ENCODE measurements around the gene AUTS2.

AUTS2 gene

DNA sequence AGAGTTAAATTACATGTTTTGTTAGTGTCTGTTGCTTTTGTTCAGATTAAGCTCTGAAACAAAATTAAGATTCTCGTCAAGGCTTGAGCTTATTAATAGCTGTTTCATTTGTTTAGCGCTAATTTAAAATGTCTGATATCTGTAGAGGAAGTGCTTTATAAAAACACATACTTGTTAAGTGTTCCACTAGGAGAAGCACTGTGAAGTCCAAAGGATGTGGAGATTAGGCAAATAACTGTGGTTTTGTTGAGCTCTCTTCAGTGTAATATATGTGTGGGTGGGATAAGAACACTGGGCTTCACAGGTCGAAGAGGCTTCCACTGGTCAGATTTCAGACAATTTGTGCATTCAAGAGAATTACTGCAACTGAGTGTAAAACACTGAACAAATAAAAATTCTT is 242.0 kb downstream of the AUTS2 start:
- Histone ChIP-seq H3K4me1 (ENCODE audit: insufficient read depth, poor library complexity, severe bottlenecking) (no peaks in the 10 kb centered on the region), H3K4me3 (ENCODE audit: severe bottlenecking) (no peak overlapping the region), H3K27me3 (ENCODE audit: insufficient read depth, poor library complexity, severe bottlenecking) (no peaks in the 10 kb centered on the region), H3K9me3 (ENCODE audit: severe bottlenecking) (no peaks in the 10 kb centered on the region), H3K27ac (ENCODE audit: poor library complexity, severe bottlenecking) (no peak overlapping the region), H3K36me3 (ENCODE audit: low read depth) (no peaks in the 10 kb centered on the region)
- ATAC-seq (ENCODE audit: low read depth) = no peak
- no peak for DNase-seq (ENCODE audit: low spot score)
- TF ChIP-seq, protein P1, sequence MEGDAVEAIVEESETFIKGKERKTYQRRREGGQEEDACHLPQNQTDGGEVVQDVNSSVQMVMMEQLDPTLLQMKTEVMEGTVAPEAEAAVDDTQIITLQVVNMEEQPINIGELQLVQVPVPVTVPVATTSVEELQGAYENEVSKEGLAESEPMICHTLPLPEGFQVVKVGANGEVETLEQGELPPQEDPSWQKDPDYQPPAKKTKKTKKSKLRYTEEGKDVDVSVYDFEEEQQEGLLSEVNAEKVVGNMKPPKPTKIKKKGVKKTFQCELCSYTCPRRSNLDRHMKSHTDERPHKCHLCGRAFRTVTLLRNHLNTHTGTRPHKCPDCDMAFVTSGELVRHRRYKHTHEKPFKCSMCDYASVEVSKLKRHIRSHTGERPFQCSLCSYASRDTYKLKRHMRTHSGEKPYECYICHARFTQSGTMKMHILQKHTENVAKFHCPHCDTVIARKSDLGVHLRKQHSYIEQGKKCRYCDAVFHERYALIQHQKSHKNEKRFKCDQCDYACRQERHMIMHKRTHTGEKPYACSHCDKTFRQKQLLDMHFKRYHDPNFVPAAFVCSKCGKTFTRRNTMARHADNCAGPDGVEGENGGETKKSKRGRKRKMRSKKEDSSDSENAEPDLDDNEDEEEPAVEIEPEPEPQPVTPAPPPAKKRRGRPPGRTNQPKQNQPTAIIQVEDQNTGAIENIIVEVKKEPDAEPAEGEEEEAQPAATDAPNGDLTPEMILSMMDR (IDR thresholded peaks at IDR 0.05; ENCODE audit: poor library complexity, severe bottlenecking) = no peak

DNA sequence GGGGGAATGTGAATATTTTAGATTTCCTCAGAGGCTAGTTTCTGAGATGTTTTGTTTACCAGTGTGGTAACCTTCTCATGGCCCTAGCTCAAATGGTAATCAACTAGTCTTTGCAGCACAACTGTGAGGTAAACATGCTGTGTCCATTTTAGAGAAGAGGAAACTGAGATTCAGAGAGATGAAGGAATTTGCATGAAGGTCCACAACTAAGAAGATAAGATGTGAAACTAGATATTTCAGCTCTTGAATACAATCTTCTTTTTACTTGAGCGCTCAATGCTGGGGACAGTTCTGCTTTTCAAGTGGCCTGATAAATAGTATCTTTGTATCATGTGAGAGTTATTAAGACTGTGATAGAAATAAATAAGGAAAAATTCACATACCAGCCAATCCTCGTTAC is 245.4 kb downstream of the AUTS2 start:
- TF ChIP-seq, protein P1 (IDR thresholded peaks at IDR 0.05; ENCODE audit: poor library complexity, severe bottlenecking) = no peak
- ATAC-seq (ENCODE audit: low read depth) = no peak
- H3K9me3 ChIP-seq (ENCODE audit: severe bottlenecking) = no peaks in the 10 kb centered on the region
- H3K36me3 ChIP-seq (ENCODE audit: low read depth) = no peaks in the 10 kb centered on the region
- H3K4me3 ChIP-seq (ENCODE audit: severe bottlenecking) = no peak overlapping the region
- DNase-seq (ENCODE audit: low spot score) = no peak
- H3K27me3 ChIP-seq (ENCODE audit: insufficient read depth, poor library complexity, severe bottlenecking) = no peaks in the 10 kb centered on the region
- H3K4me1 ChIP-seq (ENCODE audit: insufficient read depth, poor library complexity, severe bottlenecking) = no peaks in the 10 kb centered on the region
- H3K27ac ChIP-seq (ENCODE audit: poor library complexity, severe bottlenecking) = no peak overlapping the region

DNA sequence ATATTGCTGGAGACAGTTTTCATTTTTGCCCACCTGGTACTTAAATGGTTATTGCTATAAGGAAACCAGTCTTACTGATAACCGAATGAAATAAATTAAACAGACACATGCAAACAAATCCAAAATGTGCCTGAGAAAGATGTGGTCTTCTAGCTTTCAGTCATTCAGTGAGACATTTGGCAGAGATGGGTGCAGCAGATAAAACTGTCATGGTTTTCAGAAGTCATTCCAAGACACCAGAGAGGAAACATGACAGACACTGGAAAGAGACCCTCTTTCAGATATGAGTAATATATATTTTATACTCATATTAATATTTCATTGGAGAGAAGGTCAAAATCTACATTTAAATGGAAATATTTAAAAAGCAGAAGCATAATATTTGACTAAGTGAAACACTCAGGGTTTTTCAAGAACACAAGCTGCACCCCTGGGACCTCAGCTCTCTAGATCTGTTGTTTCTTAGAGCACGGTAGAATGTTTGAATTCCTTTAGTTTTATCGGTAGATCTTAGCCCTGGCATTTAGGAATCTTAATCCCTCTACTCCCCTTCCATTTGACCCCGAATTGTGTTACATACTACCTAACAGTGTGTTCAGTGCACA is 246.1 kb downstream of the AUTS2 start:
- no peak overlapping the region for H3K27ac ChIP-seq (ENCODE audit: poor library complexity, severe bottlenecking)
- ATAC-seq (ENCODE audit: low read depth) = no peak
- H3K4me3 ChIP-seq (ENCODE audit: severe bottlenecking) = no peak overlapping the region

DNA sequence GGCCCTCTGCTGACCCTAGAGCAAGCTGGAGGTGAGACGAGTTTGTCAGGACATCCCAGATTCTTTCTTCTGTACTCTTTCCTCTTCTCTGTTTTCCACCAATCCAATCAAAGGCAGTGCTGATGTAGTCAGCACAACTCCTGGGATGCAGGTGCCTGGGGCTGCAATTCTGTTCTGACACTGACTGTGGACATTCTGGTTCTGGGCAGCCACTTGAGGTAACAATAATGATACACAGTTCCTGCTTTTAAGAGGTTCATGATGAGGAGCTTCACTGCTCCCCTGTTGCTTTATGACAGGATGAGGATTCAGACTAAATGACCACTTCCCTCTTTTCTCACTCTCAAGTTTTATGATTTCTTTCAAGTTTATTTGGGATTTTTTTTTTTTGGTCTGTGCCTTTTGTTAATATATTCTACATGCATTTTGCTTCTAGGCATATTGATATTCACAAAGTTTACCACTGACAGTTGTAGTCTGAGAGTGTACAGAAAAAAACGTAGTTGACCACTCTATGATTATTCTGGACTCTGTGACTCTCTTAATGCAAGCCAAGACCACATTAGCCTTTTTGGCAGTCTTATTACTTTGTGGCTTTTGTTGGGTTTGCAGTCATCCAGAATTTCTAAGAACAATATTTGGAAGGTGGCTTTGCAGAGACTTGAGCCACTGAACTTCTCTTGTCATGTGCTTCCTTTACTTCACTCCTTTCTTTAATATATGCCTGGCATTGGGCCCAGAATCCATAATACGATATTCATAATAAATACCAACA is 247.6 kb downstream of the AUTS2 start:
- TF ChIP-seq, protein P1 (IDR thresholded peaks at IDR 0.05; ENCODE audit: poor library complexity, severe bottlenecking) = no peak
- Histone ChIP-seq H3K9me3 (ENCODE audit: severe bottlenecking) (no peaks in the 10 kb centered on the region), H3K27ac (ENCODE audit: poor library complexity, severe bottlenecking) (no peak overlapping the region), H3K4me3 (ENCODE audit: severe bottlenecking) (no peak overlapping the region), H3K4me1 (ENCODE audit: insufficient read depth, poor library complexity, severe bottlenecking) (no peaks in the 10 kb centered on the region), H3K27me3 (ENCODE audit: insufficient read depth, poor library complexity, severe bottlenecking) (no peaks in the 10 kb centered on the region), H3K36me3 (ENCODE audit: low read depth) (no peaks in the 10 kb centered on the region)
- no peak for ATAC-seq (ENCODE audit: low read depth)
- DNase-seq (ENCODE audit: low spot score) = no peak

More for the DNA sequence above, 246.1 kb downstream of the AUTS2 start:
- DNase-seq (ENCODE audit: low spot score) = no peak
- no peaks in the 10 kb centered on the region for H3K4me1 ChIP-seq (ENCODE audit: insufficient read depth, poor library complexity, severe bottlenecking)
- TF ChIP-seq, protein P1 (IDR thresholded peaks at IDR 0.05; ENCODE audit: poor library complexity, severe bottlenecking) = no peak
- H3K27me3 ChIP-seq (ENCODE audit: insufficient read depth, poor library complexity, severe bottlenecking) = no peaks in the 10 kb centered on the region
- no peaks in the 10 kb centered on the region for H3K36me3 ChIP-seq (ENCODE audit: low read depth)
- H3K9me3 ChIP-seq (ENCODE audit: severe bottlenecking) = no peaks in the 10 kb centered on the region
